Astrocyte of the spinal cord (primary cell): ENCODE measurements around the gene LCOR.

Experiments used
- DNase-seq: peaks from one replicate; pipeline ENCODE4 v3.0.0; 2011; ENCODE audit warnings: low read depth, low spot score
- H3K4me3 ChIP-seq: 2 replicates; pipeline ENCODE4 v1.5.1; 2011; ENCODE audit warnings: low read depth, mild to moderate bottlenecking, low read length, moderate library complexity
- CTCF ChIP-seq: IDR thresholded peaks from 2 replicates; pipeline ENCODE4 v1.5.1; 2012; ENCODE audit warnings: low read depth, mild to moderate bottlenecking, low read length, inconsistent platforms
- in situ Hi-C: cut with HindIII; loops from 2 replicates; pipeline ENCODE4 v1.10.0; 2017; ENCODE audit warnings: low sequenced_read_pairs

LCOR gene

GRCh38 chr10:96896884-96897589, 64.9 kb downstream of the LCOR start:
- no peak for TF ChIP-seq CTCF
- no peak overlapping the region for H3K4me3 ChIP-seq
- in situ Hi-C loops, result no loop called here
- no peak for DNase-seq

- in situ Hi-C loops, result no loop called here
- no peak for DNase-seq
Observed at GRCh38 chr10:96902117-96902516, 70.0 kb downstream of the LCOR start.

GRCh38 chr10:96902731-96903358, 70.7 kb downstream of the LCOR start:
- DNase-seq, result no peak
- H3K4me3 ChIP-seq, result no peak overlapping the region
- TF ChIP-seq CTCF, result no peak
- in situ Hi-C loops, result no loop called here

More at GRCh38 chr10:96902117-96902516, 70.0 kb downstream of the LCOR start:
- no peak for TF ChIP-seq CTCF
- H3K4me3 ChIP-seq, result no peak overlapping the region

- no peak overlapping the region for H3K4me3 ChIP-seq
- no peak for TF ChIP-seq CTCF
- in situ Hi-C loops, result no loop called here
- DNase-seq, result no peak
Observed at GRCh38 chr10:96904648-96905047, 72.5 kb downstream of the LCOR start.

- in situ Hi-C loops, result no loop called here
- no peak for DNase-seq
- TF ChIP-seq CTCF, result no peak
- H3K4me3 ChIP-seq, result no peak overlapping the region
Observed at GRCh38 chr10:96906864-96907263, 74.8 kb downstream of the LCOR start.

- DNase-seq, result peak; percentile 38
- in situ Hi-C loops, result no loop called here
Observed at GRCh38 chr10:96910488-96911395, 78.6 kb downstream of the LCOR start.

More at GRCh38 chr10:96910488-96911395, 78.6 kb downstream of the LCOR start:
- no peak overlapping the region for H3K4me3 ChIP-seq
- peak; percentile 67 for TF ChIP-seq CTCF
